HFFc6 (cell line): ENCODE results near the gene RELN. TPM values are rescaled to one million over a fixed set of nuclear protein-coding genes. Genes with fewer than 3 reads are reported as not detected.

ENCODE experiments used
- DNase-seq: peaks from one replicate; pipeline ENCODE4 v3.0.0-alpha.2; 2018
- H3K27ac Mint-ChIP-seq: 2 replicates; pipeline ENCODE4 v1.8.0; 2020; ENCODE audit warnings: mild to moderate bottlenecking, mixed read lengths
- H3K27me3 Mint-ChIP-seq: 2 replicates; pipeline ENCODE4 v1.8.0; 2021; ENCODE audit warnings: mild to moderate bottlenecking, moderate library complexity, mixed read lengths; ENCODE audit not compliant: insufficient read depth
- H3K36me3 Mint-ChIP-seq: 2 replicates; pipeline ENCODE4 v1.8.0; 2021; ENCODE audit warnings: low read depth, mixed read lengths
- H3K4me1 Mint-ChIP-seq: 2 replicates; pipeline ENCODE4 v1.8.0; 2020; ENCODE audit warnings: low read depth, mixed read lengths
- H3K4me3 Mint-ChIP-seq: 2 replicates; pipeline ENCODE4 v1.8.0; 2020; ENCODE audit warnings: mild to moderate bottlenecking, moderate library complexity, mixed read lengths
- H3K9me3 Mint-ChIP-seq: 2 replicates; pipeline ENCODE4 v1.8.0; 2020; ENCODE audit warnings: mild to moderate bottlenecking, mixed read lengths
- total RNA-seq, 6 experiments: library from RNA; stranded (reverse); fragmentation: NEBNext Ultra II Directional; extraction: Animal tissue kit (Norgen Biotek cat#: 25700); gene quantifications; 2 replicates in 1 of 6; 3 replicates in 5 of 6; pipeline ENCODE4 v1.2.3, GENCODE V29; 2021
- TF ChIP-seq, protein P1 (sequence below): fragments of 200-600 bp; sonication (generic); IDR thresholded peaks from 2 replicates; pipeline ENCODE4 v1.5.0; 2021; ENCODE audit warnings: antibody characterized with exemption, mild to moderate bottlenecking

The RELN gene
- total RNA-seq, 6 experiments from 2014 or later, result 0.02 to 0.24 (median 0.03) TPM

- no peak for DNase-seq
- H3K4me1 Mint-ChIP-seq, result peaks cover 6% of the 10 kb centered on the region
- peaks cover 44% of the 10 kb centered on the region for H3K36me3 Mint-ChIP-seq
- H3K27ac Mint-ChIP-seq, result no peak overlapping the region
- H3K4me3 Mint-ChIP-seq, result no peak overlapping the region
- peaks cover 56% of the 10 kb centered on the region for H3K9me3 Mint-ChIP-seq
- H3K27me3 Mint-ChIP-seq, result no peaks in the 10 kb centered on the region
- TF ChIP-seq, protein P1, sequence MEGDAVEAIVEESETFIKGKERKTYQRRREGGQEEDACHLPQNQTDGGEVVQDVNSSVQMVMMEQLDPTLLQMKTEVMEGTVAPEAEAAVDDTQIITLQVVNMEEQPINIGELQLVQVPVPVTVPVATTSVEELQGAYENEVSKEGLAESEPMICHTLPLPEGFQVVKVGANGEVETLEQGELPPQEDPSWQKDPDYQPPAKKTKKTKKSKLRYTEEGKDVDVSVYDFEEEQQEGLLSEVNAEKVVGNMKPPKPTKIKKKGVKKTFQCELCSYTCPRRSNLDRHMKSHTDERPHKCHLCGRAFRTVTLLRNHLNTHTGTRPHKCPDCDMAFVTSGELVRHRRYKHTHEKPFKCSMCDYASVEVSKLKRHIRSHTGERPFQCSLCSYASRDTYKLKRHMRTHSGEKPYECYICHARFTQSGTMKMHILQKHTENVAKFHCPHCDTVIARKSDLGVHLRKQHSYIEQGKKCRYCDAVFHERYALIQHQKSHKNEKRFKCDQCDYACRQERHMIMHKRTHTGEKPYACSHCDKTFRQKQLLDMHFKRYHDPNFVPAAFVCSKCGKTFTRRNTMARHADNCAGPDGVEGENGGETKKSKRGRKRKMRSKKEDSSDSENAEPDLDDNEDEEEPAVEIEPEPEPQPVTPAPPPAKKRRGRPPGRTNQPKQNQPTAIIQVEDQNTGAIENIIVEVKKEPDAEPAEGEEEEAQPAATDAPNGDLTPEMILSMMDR, result no peak
Measured at GRCh38 chr7:103648135-103648534, 341.3 kb downstream of the RELN start.

GRCh38 chr7:103644319-103644718, 345.1 kb downstream of the RELN start:
- Mint-ChIP-seq H3K27ac (no peak overlapping the region), H3K36me3 (peaks cover 45% of the 10 kb centered on the region), H3K27me3 (no peaks in the 10 kb centered on the region; the same call in 1 of the 2 replicates), H3K4me1 (peaks cover 22% of the 10 kb centered on the region), H3K9me3 (peaks cover 57% of the 10 kb centered on the region), H3K4me3 (no peak overlapping the region)
- TF ChIP-seq, protein P1, result no peak
- no peak for DNase-seq

DNA sequence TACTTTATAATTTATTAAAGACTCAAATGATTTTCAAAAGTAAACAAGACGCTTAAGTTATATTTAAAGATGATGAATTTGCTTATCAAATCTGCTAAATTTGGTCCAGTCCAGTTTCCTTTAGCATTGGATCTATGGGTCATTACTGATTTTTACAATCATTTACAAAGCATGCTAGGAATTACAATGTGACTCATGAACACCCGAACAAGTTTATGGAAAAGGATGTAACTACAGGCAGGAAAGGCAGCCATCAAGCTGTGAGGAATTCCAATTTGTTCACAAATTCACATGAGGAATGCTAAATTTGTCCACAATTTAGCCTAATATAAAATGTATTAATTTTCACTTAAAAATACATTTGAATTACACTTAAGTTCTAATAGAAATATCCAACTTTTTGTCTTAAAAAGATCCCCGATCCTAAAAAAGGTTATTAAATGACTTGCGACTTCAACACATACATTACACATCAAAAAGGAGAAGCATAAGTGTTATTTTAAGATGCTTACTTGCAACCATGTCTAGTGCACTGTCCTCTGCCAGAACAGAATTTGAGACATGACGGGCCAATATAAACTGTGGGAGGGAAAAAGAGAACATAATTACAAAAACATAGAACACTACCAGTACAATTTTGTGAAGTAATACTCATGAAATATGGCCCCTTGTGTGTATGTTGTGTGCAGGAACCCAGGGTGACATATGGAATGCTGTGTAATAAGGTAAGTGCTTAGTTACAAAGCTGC, 349.3 kb downstream of the RELN start:
- Mint-ChIP-seq H3K27me3 (no peaks in the 10 kb centered on the region; the same call in 1 of the 2 replicates), H3K27ac (peak overlapping the region; percentile 84), H3K9me3 (peaks cover 19% of the 10 kb centered on the region), H3K36me3 (peaks cover 21% of the 10 kb centered on the region), H3K4me3 (peak overlapping the region; percentile 41; the same call in 1 of the 2 replicates), H3K4me1 (peaks cover 55% of the 10 kb centered on the region)
- DNase-seq, result peak; percentile 65
- TF ChIP-seq, protein P1, result no peak

- Mint-ChIP-seq H3K27ac (peak overlapping the region; percentile 90), H3K4me1 (peaks cover 71% of the 10 kb centered on the region), H3K4me3 (peak overlapping the region; percentile 51; the same call in 1 of the 2 replicates), H3K9me3 (no peaks in the 10 kb centered on the region), H3K27me3 (no peaks in the 10 kb centered on the region; the same call in 1 of the 2 replicates), H3K36me3 (peaks cover 5% of the 10 kb centered on the region)
- peak; percentile 62 for DNase-seq
- TF ChIP-seq, protein P1, result no peak
Measured at GRCh38 chr7:103637726-103638125, 351.7 kb downstream of the RELN start.

DNA sequence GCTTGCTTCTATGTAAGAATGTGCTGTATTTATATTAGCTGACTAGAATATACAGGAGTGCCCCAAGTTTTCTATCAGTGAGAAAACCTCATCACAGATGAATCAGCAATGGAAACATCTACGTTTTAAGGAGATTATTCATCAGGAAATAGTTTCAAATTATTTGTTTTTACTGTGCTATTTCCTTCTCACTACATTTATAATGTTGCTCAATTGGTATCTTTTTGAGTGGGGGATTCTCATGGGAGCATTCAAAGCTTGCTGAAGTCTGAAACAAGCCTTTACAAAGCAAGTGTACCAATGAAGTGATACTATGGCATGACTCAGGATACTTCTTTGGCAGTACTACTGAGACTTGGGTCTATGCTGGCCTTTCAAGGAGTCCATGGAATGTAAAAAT, 352.4 kb downstream of the RELN start:
- Mint-ChIP-seq H3K27me3 (no peaks in the 10 kb centered on the region; the same call in 1 of the 2 replicates), H3K9me3 (no peaks in the 10 kb centered on the region), H3K4me1 (peaks cover 77% of the 10 kb centered on the region), H3K4me3 (peak overlapping the region; percentile 51), H3K27ac (peak overlapping the region; percentile 90), H3K36me3 (peaks cover 5% of the 10 kb centered on the region)
- TF ChIP-seq, protein P1, result no peak
- DNase-seq, result peak; percentile 84
